Liver (tissue), 9 donors: Measurements from ENCODE around the gene TGM2. TPM values are rescaled to one million over a fixed set of nuclear protein-coding genes. Genes with fewer than 3 reads are reported as not detected.

Experiments
- DNase-seq: peaks from one replicate; pipeline ENCODE4 v3.0.0-alpha.2; 2017; ENCODE audit warnings: low spot score
- H3K27ac ChIP-seq, 2 donors: one replicate each; pipeline ENCODE4 v1.7.0; 2013; ENCODE audit warnings: inconsistent platforms in 2 of 2, low read length in 2 of 2, control low read depth in 1 of 2, low read depth in 1 of 2, mild to moderate bottlenecking in 1 of 2
- H3K27me3 ChIP-seq, 4 donors: one replicate each; pipeline versions ENCODE4 v1.6.1 to v1.7.0; 2013; ENCODE audit warnings: low read length in 3 of 4, inconsistent platforms in 1 of 4, mild to moderate bottlenecking in 1 of 4, moderate library complexity in 1 of 4; ENCODE audit not compliant: control insufficient read depth in 4 of 4, insufficient read depth in 4 of 4
- H3K36me3 ChIP-seq, 4 donors: one replicate each; pipeline versions ENCODE4 v1.6.1 to v1.7.0; 2013; ENCODE audit warnings: low read length in 3 of 4, mild to moderate bottlenecking in 3 of 4, low read depth in 1 of 4, moderate library complexity in 1 of 4; ENCODE audit not compliant: control insufficient read depth in 4 of 4, insufficient read depth in 3 of 4
- H3K4me1 ChIP-seq, 4 donors: one replicate each; pipeline versions ENCODE4 v1.6.1 to v1.7.0; 2013; ENCODE audit warnings: low read length in 3 of 4, mild to moderate bottlenecking in 3 of 4, moderate library complexity in 1 of 4; ENCODE audit not compliant: control insufficient read depth in 4 of 4, insufficient read depth in 4 of 4
- H3K4me3 ChIP-seq, 3 donors: one replicate each; pipeline versions ENCODE4 v1.6.1 to v1.7.0; 2013; ENCODE audit warnings: low read length in 3 of 3, control low read depth in 1 of 3, low read depth in 1 of 3, mild to moderate bottlenecking in 1 of 3
- H3K9ac ChIP-seq, 2 donors: one replicate each; pipeline ENCODE4 v1.7.0; 2013; ENCODE audit warnings: low read length in 2 of 2, mild to moderate bottlenecking in 2 of 2, moderate library complexity in 2 of 2, control low read depth in 1 of 2, low read depth in 1 of 2
- H3K9me3 ChIP-seq, 4 donors: one replicate each; pipeline versions ENCODE4 v1.6.1 to v1.7.0; 2013; ENCODE audit warnings: low read length in 3 of 4; ENCODE audit not compliant: control insufficient read depth in 4 of 4
- ATF3 ChIP-seq: IDR thresholded peaks from 2 replicates; pipeline ENCODE4 v1.6.1; 2016; ENCODE audit warnings: antibody characterized with exemption
- FOXA1 ChIP-seq: IDR thresholded peaks from 2 replicates; pipeline ENCODE4 v1.6.1; 2016; ENCODE audit warnings: antibody characterized with exemption
- FOXA2 ChIP-seq: IDR thresholded peaks from 2 replicates; pipeline ENCODE4 v1.6.1; 2016; ENCODE audit warnings: antibody characterized with exemption
- GABPA ChIP-seq, 2 donors: IDR thresholded peaks in 1 of 2; conservative IDR thresholded peaks in 1 of 2; 2 replicates each; pipeline ENCODE4 v1.6.1; 2016; ENCODE audit warnings: antibody characterized with exemption in 2 of 2, mild to moderate bottlenecking in 1 of 2, moderate library complexity in 1 of 2
- HNF4A ChIP-seq, 2 donors: conservative IDR thresholded peaks; 2 replicates each; pipeline ENCODE4 v1.6.1; 2016; ENCODE audit warnings: antibody characterized with exemption in 2 of 2, mild to moderate bottlenecking in 2 of 2
- HNF4G ChIP-seq: IDR thresholded peaks from 2 replicates; pipeline ENCODE4 v1.6.1; 2016; ENCODE audit warnings: antibody characterized with exemption
- JUND ChIP-seq, 2 donors: IDR thresholded peaks; 2 replicates each; pipeline ENCODE4 v1.6.1; 2016; ENCODE audit warnings: antibody characterized with exemption in 2 of 2
- NR2F2 ChIP-seq: IDR thresholded peaks from 2 replicates; pipeline ENCODE4 v1.6.1; 2016; ENCODE audit warnings: antibody characterized with exemption
- RAD21 ChIP-seq, 2 donors: IDR thresholded peaks; 2 replicates each; pipeline ENCODE4 v1.6.1; 2016; ENCODE audit warnings: antibody characterized with exemption in 2 of 2, mild to moderate bottlenecking in 2 of 2
- RXRA ChIP-seq, 2 donors: IDR thresholded peaks; 2 replicates each; pipeline ENCODE4 v1.6.1; 2017 to 2018; ENCODE audit warnings: antibody characterized with exemption in 2 of 2, mild to moderate bottlenecking in 1 of 2
- TAF1 ChIP-seq: conservative IDR thresholded peaks from 2 replicates; pipeline ENCODE4 v1.6.1; 2016; ENCODE audit warnings: antibody characterized with exemption, mild to moderate bottlenecking
- YY1 ChIP-seq: IDR thresholded peaks from 2 replicates; pipeline ENCODE4 v1.6.1; 2016; ENCODE audit warnings: antibody characterized with exemption, mild to moderate bottlenecking
- ZBTB33 ChIP-seq: IDR thresholded peaks from 2 replicates; pipeline ENCODE4 v1.6.1; 2016; ENCODE audit warnings: antibody characterized with exemption
- WGBS: extraction: QIAGEN DNeasy Blood & Tissue Kit; methylation state at CpG from one replicate; pipeline ENCODE4 v1.1.7; 2013; 5-methylcytosine and 5-hydroxymethylcytosine counted together
- polyA plus RNA-seq, 2 donors: library from polyadenylated mRNA; stranded (reverse) in 1 of 2; unstranded in 1 of 2; fragments of 200-250 nt in 1 of 2; fragments of >200 nt in 1 of 2; fragmentation: Nextera tagmentation in 1 of 2; extraction: Ambion mirVana in 1 of 2; gene quantifications; one replicate each; pipeline versions ENCODE4 v1.2.1 to v1.2.3, GENCODE V29; 2013 to 2015
- total RNA-seq, 2 donors: library from RNA; depleted of rRNA; stranded (reverse); fragments of >200 nt; gene quantifications; one replicate each; pipeline ENCODE4 v1.2.3, GENCODE V29; 2014
- donor health status: healthy.
- donor health status: healthy.
- donor health status: healthy.
- donor health status: healthy.
- donor health status: healthy.

Gene TGM2
- total and polyA plus RNA-seq, 4 donors, result 106 to 375 (median 190) TPM

GRCh38 chr20:38177201-38177600, 12.1 kb upstream of the TGM2 start (continued):
- no peak for TF ChIP-seq ZBTB33
- TF ChIP-seq HNF4A (conservative IDR thresholded peaks at IDR 0.05), result no peak
- TF ChIP-seq NR2F2, result no peak

- Histone ChIP-seq H3K36me3 (no peaks in the 10 kb centered on the region), H3K27me3 (no peaks in the 10 kb centered on the region), H3K27ac (no peak overlapping the region), H3K4me3 (no peak overlapping the region), H3K4me1 (no peaks in the 10 kb centered on the region), H3K9me3 (no peaks in the 10 kb centered on the region), H3K9ac (no peak overlapping the region)
- no peak for TF ChIP-seq RXRA (IDR thresholded peaks at IDR 0.05)
- WGBS, result 84% methylated on average over 16 of the region's 16 CpGs
- DNase-seq, result no peak
Observed at GRCh38 chr20:38175304-38176180, 10.5 kb upstream of the TGM2 start.

GRCh38 chr20:38173237-38174156, 8.4 kb upstream of the TGM2 start:
- Histone ChIP-seq H3K4me1 (peaks cover 0 to 15% (median 10%) of the 10 kb centered on the region in 4 donors), H3K4me3 (no peak overlapping the region), H3K9ac (no peak overlapping the region), H3K36me3 (no peaks in the 10 kb centered on the region), H3K27me3 (no peaks in the 10 kb centered on the region), H3K27ac (no peak overlapping the region), H3K9me3 (no peaks in the 10 kb centered on the region)
- no peak for DNase-seq
- WGBS, result 60% methylated on average over 14 of the region's 14 CpGs
- TF ChIP-seq GABPA (IDR thresholded peaks at IDR 0.05 in 1 of 2, conservative IDR thresholded peaks at IDR 0.05 in 1 of 2), result no peak
- TF ChIP-seq FOXA2, result peak; percentile 60
- TF ChIP-seq ZBTB33, result no peak
- TF ChIP-seq ATF3, result no peak
- peak; percentile 57 for TF ChIP-seq NR2F2
- TF ChIP-seq FOXA1, result peak; percentile 32
- TF ChIP-seq JUND (IDR thresholded peaks at IDR 0.05), result peak in 1 of 2 donors; percentile 37
- TF ChIP-seq RAD21 (IDR thresholded peaks at IDR 0.05), result peak in 1 of 2 donors; percentile 22
- TF ChIP-seq TAF1, result no peak
- TF ChIP-seq YY1, result no peak
- TF ChIP-seq HNF4G, result no peak
